Kidney tubule cell (primary cell): ENCODE data around the gene SPAG17.

Experiments
- DNase-seq: peaks from one replicate; pipeline ENCODE4 v3.0.0-alpha.2; 2018; ENCODE audit warnings: low spot score

The SPAG17 gene

DNA sequence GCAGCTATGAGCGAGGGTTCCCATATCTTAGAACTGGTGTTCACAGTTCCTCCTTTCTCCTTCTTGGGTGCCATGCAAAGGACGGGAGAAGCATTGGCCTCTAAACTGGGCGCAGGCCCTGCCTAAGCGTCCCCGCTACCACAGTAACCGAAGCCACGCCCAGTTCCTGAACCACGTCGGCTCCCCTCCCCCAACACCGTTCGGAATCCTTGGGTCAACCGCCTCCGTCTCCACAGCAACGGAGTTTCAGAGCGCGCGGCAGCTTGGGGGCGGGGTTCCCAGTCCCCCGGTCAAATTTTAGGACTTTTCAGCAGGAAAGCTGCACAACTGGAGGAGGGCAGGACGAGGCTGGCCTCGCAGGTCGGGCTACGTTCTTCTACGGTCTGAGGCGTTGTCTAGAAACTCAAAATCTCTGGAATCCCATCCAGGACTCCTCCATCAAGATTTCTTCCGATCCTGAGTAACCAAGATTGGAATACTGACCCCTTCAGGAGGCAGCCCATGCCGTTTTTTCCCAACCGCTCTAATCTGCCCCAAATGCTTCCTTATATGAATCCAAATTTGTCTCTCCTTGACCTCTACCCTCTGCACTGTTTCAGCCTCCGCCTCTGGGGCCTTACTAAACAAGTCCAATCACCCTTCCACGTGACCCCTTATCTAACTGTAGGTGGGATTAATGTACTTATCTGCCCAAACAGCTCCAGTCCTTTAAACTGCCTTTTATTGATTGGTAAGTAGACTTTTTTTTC lies at the start of gene SPAG17:
Gene SPAG17, minus strand, starts transcription at position 145 of the 749 bp plus-strand sequence. Its CDS starts 71 bp downstream, at position 74.
- peak; percentile 83 for DNase-seq

- DNase-seq, result no peak
These were observed 40.4 kb upstream of the SPAG17 start for GRCh38 chr1:118225471-118225870.

DNA sequence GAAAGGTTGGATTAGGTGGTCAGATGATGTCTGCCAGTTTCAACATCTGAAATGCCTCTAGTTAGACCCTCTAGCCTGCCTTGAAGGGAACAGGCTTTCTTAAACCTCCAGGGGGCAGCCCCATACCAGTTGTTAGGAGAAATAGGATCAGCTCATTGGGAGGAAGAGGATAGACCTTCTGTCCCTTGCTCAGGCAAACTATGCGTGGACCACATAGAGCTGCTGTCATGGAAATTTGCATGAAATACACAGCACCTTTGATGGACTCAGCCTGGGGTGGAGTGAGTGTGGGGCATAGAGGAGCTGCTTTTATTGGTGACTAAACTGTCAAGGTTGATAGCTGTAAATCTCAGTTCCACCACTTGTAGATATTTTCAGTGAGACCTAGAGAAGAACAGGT lies 38.4 kb upstream of the SPAG17 start:
- DNase-seq, result peak; percentile 51

GRCh38 chr1:118219438-118219837 lies 34.4 kb upstream of the SPAG17 start:
- DNase-seq, result no peak

- no peak for DNase-seq
These were observed 32.3 kb upstream of the SPAG17 start for GRCh38 chr1:118217141-118217838.

DNA sequence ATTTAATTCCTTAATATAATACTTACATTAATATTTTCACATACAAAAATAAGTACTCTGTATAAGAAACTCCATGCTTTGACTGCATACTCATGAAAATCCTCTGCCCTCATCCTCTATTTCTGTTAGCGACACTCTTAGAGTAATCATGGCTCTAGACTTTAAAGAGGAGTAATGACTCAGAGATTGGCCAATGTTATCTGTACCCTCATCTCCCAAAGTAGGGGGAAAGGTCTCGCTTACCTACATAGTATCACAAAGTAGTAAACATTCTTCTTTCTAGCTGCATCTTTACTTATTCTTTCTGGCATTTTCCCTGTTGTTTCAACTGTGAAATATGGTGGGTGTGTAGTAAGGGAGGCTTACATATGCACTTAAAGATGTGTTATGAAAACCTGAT lies 29.8 kb upstream of the SPAG17 start:
- DNase-seq, result no peak

DNA sequence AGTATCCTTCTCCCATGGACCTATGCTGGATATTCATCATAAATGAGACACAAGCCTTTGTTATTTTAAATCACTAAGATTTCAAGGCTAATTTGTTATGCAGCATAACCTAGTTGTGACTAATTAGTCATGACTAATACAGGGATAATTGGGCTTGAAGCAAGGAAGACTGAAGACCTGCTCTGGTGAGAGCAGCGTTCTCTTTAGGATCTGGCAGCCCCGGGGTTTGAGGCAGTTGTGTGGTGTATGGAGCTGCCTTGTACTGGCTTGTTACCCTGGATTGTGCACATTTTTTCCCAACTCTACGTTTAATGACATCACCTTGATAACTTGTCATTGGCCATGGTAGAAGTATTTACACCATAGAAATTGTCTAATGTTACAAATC lies 25.7 kb upstream of the SPAG17 start:
- DNase-seq, result no peak

DNA sequence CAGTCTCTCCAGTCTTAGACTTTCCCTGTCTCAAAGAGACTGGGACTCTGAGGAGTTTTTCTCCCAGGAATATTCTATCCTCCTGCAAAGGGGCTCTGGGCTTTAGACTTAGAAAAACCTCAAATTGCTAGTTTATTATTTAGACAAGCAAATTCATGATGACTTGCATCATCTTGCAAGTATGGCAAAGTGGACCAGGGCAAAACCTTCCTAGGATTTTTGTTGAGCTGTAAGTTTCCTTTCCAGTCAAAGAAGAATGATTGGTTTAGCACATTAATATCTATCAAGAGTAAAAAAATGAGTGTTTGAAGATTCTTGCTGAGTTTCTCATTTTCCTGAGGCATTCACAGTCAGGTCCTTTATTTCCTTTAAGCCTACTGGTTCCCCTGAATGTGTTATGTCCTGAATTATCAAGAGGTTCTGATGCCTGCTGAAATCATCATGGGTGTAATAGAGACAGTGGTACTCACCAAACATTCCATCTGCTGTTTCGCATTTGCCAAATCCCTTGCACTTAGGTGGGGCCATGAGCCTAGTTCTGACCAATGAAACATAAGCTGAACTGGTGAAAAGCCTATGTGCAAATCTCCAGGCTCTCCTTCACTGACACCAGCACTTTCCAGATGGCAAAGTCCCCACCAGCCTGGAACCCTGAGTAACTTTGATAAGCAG lies 25.2 kb upstream of the SPAG17 start:
- no peak for DNase-seq

- no peak for DNase-seq
These were observed 24.6 kb upstream of the SPAG17 start for GRCh38 chr1:118209648-118210047.

GRCh38 chr1:118206966-118207365 lies 21.9 kb upstream of the SPAG17 start:
- DNase-seq, result no peak

- no peak for DNase-seq
These were observed 19.6 kb upstream of the SPAG17 start for GRCh38 chr1:118204648-118205047.

DNA sequence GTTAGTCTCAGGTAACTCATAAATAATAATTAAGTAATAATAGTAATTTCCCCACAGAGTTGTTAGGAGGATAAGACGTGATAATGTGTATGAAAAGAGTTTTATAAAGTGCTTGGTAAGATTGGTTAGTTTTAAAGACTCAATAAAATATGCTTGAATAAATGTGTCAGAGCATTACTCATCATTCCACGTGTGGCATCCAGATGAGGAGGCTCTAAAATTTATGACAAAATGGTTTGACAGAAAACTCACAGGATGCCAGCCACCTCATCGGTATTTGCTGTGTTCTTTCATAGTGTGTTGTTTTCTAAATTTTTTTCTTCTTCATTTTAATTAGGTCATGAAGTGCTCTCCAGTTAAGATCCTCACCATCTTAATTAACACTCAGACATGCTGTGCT lies 19.1 kb upstream of the SPAG17 start:
- DNase-seq, result no peak

DNA sequence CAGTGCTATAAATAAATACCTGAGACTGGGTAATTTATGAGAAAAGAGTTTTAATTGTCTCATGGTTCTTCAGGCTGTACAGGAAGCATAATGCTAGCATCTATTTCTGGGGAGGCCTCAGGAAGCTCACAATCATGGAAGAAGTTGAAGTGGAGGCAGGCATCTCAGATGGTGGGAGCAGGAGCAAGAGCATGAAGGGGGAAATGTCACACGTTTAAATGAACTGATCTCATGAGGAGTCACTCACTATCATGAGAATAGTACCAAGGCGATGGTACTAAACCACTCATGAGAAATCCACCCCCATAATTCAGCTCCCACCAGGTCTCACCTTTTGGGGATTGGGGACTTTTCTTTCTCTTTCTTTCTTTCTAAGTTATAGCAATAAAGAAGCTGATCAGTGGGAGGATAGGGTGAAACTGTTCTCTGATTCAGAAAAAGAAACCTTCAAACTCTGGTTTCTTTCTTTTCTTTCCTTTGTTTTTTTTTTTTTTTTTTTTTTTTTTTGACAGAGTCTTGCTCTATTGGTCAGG lies 17.1 kb upstream of the SPAG17 start:
- no peak for DNase-seq

DNA sequence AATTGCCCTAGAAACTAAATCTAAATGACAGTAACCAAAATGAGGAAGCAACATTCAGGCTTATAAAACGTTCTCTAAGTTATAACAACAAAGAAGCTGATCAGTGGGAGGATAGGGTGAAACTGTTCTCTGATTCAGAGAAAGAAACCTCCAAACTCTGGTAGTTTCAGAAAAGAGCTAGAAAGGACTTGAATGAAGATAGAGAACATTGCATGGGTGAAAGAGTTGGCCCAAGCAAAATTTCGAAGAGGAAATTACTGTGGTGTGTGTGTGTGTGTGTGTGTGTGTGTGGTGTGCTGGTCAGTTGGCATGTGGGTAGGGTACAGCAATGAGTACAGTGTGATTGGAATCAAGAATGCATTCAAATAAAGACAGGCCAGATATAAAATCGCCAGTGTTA lies 16.5 kb upstream of the SPAG17 start:
- DNase-seq, result no peak

- no peak for DNase-seq
These were observed 15.8 kb upstream of the SPAG17 start for GRCh38 chr1:118200836-118201235.

- no peak for DNase-seq
These were observed 5.5 kb upstream of the SPAG17 start for GRCh38 chr1:118190561-118190960.

DNA sequence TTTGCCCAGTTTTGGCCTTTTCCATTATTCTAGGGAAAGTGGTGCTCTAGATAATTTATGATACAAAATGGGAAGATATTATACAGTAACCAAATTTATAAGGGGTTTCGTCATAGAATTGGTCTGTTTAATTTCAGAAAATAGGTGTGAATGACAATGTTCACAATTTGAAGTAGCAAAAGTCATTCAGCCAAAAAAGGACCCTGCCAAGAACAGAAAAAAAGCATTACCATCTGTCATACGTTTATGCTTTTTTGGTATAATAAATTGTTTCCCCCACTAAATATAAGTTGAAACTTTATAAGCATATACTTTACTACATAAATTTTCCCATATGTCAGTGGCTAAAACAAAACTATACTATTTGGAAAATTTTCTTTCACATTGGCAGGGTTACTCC lies 4.5 kb upstream of the SPAG17 start:
- DNase-seq, result no peak

DNA sequence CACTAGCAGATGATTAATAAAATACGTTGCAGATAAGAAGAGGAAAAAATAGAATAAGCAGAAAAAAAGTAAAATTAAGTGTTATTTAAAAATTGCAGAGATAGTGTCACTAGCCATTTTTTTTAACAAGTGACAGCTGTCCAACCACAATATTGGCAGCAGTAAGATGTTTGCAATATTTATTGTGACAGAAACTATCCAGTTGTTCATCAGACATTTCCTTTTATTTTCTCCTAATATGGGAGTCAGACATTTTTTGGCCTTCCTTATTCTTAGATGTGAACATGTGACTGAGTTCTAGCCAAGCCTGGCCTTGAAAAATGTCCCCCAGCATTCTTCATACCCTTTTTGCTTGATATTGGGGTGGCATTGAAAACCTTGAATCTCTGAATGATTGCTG lies 3.4 kb upstream of the SPAG17 start:
- DNase-seq, result no peak

DNA sequence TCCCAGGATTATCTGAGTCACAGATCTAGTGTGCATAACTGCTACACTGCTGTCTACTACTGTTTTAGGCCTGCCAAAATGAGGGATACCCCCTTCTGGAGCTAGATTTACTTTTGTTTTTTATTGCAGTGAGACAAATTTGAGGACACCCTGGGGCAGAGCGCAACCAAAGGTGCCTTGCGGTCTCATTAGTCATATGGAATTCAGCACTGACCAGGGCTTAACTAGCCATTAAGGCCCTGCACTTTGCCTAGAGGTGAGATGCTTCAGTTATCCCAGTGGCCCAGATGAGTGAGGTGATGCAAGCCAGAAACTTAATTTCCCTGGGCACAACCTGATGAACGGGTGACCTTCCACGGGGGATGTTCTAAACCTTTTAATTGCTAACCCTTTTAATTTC lies 998 bp upstream of the SPAG17 start:
- DNase-seq, result no peak

- peak; percentile 83 for DNase-seq
These were observed 317 bp downstream of the SPAG17 start for GRCh38 chr1:118184739-118185083.

DNA sequence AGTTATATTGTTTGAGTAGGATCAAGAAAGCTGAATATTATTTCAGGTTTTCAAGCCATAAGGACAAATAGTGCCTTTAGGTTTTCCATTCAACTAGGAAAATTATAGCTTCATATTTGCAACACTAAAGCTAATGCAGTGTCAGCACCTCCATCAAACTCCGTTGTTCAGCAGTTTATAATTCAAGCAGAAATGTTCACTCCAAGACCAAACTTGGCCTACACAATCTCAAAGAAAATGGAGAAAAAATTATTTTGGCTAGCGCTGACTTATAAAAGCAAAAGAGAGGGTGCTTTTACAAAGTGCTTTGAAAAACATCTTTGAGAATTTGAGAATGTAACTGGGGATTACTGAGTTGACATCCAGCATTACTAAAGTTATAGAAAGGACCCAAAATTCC lies 1.4 kb downstream of the SPAG17 start:
- DNase-seq, result no peak

DNA sequence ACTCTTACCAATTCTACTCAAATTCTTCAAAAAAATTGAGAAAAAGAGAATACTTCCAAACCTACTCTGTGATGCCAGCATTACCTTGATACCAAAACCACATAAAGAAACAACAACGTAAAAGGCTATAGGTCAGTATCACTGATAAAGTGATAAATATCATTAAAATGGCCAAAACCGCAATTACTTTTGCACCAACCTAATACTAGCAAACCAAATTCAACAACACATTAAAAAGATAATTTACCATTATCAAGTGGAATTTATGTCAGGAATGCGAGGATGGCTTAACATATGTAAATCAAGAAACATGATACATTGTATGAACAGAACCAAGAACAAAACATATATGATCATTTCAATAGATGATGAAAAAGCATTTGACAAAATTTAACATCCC lies 7.0 kb downstream of the SPAG17 start:
- no peak for DNase-seq

DNA sequence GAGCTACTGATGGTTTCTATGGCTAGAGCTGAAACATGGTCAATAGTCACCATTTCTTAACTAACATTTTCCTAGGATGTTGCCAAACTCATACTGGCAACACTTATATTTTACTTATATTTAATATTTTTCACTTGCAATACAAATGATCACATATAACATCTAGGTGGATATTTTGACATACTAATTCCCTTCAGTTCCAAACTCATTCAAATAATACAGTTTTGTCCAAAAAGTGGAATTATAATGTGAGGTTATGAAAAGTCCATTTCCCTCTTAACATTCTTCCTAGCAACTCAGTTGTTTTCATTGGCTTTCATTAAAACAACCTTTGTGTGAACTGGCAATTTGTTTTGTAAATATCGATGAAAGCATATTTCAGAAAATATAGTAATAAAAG lies 16.0 kb downstream of the SPAG17 start:
- DNase-seq, result no peak
